SU-DHL-6 (cell line): ENCODE measurements around the gene OTOF.

Experiments
- CTCF ChIP-seq: fragments of 200-600 bp; sonication (generic); IDR thresholded peaks from one replicate; pipeline ENCODE4 v1.5.1; 2017; ENCODE audit warnings: antibody characterized with exemption, mild to moderate bottlenecking, low read length, moderate library complexity; ENCODE audit not compliant: insufficient read depth, poor library complexity, severe bottlenecking
- EZH2phosphoT487 ChIP-seq: fragments of 200-600 bp; sonication (generic), shearing (Covaris generic); conservative IDR thresholded peaks from 2 replicates; pipeline ENCODE4 v1.6.1; 2018; ENCODE audit warnings: mild to moderate bottlenecking, antibody characterized with exemption, low read length, moderate library complexity, mixed read lengths

DNA sequence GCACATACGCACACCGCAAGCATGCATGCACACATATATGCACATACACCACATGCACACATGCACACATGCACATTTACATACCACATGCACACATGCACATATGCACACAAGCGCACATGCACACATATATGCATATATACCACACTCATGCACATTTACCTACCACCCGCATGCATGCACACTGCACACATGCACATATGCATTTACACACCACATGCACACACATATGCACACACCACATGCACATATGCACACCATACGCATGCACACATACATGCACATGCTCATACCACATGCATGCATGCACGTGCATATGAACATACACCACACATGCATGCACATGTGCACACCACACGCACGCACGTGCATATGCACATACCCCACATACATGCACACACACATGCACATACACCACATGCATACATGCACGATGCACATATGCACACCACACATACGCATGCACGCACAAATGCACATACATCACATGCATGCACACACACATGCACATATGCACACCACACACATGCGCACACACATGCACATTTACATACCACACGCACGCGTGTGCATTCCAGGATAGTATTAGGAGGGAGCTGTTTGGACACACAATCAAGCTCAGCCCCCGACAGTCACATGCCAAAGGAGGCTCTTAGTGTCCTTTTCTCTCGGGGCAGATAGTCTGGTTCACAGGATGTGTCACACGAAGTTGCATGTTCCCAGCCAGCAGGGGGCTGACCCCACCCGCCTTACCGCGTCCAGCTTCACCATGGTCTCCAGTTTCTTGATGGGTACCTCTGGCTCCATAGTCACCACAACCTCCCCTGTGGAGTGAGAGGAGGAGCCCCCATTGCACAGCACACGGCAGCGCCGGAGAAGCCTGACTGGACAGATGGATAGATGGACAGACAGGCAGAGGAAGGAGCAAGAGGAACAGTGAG lies 5.9 kb downstream of the OTOF start:
- no peak for TF ChIP-seq CTCF
- TF ChIP-seq EZH2phosphoT487: no peak
